Measurements from ENCODE around the gene RABL6. TPM values are rescaled to one million over a fixed set of nuclear protein-coding genes. Genes with fewer than 3 reads are reported as not detected.

Gene RABL6
- total and polyA plus RNA-seq, 2 of the 4 experiments (the other 2 are of a cell fraction), result 37.1 to 47.5 TPM

GRCh38 chr9:136777359-136777758 is 30.4 kb upstream of the RABL6 start:
- Histone ChIP-seq H2AFZ (replicated peaks; ENCODE audit: low read length, poor library complexity) (no peak overlapping the region), H4K91ac (ENCODE audit: insufficient read depth, low read depth, low read length) (no peak overlapping the region), H3K4me1 (ENCODE audit: control insufficient read depth, insufficient read depth, low read length) (no peaks in the 10 kb centered on the region), H3K4me2 (ENCODE audit: low read depth, low read length) (no peak overlapping the region), H3K36me3 (ENCODE audit: control insufficient read depth, insufficient read depth, low read length) (no peaks in the 10 kb centered on the region), H3K23ac (ENCODE audit: low read depth, low read length) (no peak overlapping the region), H4K20me1 (ENCODE audit: insufficient read depth, low read length) (no peaks in the 10 kb centered on the region), H3K4ac (ENCODE audit: low read depth, low read length) (no peak overlapping the region), H4K5ac (ENCODE audit: low read depth, low read length) (no peak overlapping the region), H3K9ac (ENCODE audit: low read depth, low read length) (no peak overlapping the region), H2AK5ac (ENCODE audit: low read depth, low read length) (no peak overlapping the region), H2BK120ac (ENCODE audit: low read depth, low read length) (no peak overlapping the region), H2AK9ac (replicated peaks; ENCODE audit: low read depth, low read length, poor library complexity) (no peak overlapping the region), H3K79me1 (ENCODE audit: low read depth in 1 of 2, low read length in 2 of 2) (no peaks in the 10 kb centered on the region), H3K18ac (ENCODE audit: low read depth, low read length) (no peak overlapping the region), H3K4me3 (ENCODE audit: insufficient read depth, low read depth, low read length) (no peak overlapping the region), H3K56ac (ENCODE audit: extremely low read depth, insufficient read depth, low read length) (no peak overlapping the region), H3K9me1 (ENCODE audit: insufficient read depth, low read length) (no peaks in the 10 kb centered on the region), H3K14ac (replicated peaks; ENCODE audit: low read depth, low read length) (no peak overlapping the region), H3K9me3 (ENCODE audit: control insufficient read depth, insufficient read depth, low read length) (peaks cover 9% of the 10 kb centered on the region), H2BK5ac (ENCODE audit: low read depth, low read length, poor library complexity, severe bottlenecking) (no peak overlapping the region), H4K8ac (ENCODE audit: low read depth in 2 of 2, low read length in 2 of 2) (no peak overlapping the region), H3K27ac (ENCODE audit: insufficient read depth, low read length) (no peak overlapping the region), H2BK20ac (ENCODE audit: low read depth, low read length) (no peak overlapping the region), H2BK15ac (ENCODE audit: low read depth, low read length) (no peak overlapping the region), H3K27me3 (ENCODE audit: control insufficient read depth, insufficient read depth, low read length) (peaks cover 46% of the 10 kb centered on the region)
- ChIA-PET CTCF (interaction anchor here (1.1 to 1.3 kb wide), 2 partner anchors 17 to 269 kb away, joined by 3 to 7 read pairs; partner anchors contain the start of gene NPDC1), POLR2A (ENCODE audit: unreplicated experiment) (interaction anchor here (0.5 kb wide), 1 partner anchor 9 kb away, joined by 3 read pairs; no protein-coding TSS in a partner anchor)
- DNase-seq (no peak), ATAC-seq (ENCODE audit: low read depth) (no peak)
- BruUV-seq (replicated peaks), result no TSS peak
- intact Hi-C loops (cut with micrococcal nuclease), result no loop called here
- dilution Hi-C loops (cut with HindIII; ENCODE audit: low sequenced_read_pairs, unreplicated experiment), result no loop called here
- WGBS, 2 experiments (ENCODE audit: extremely low coverage in 2 of 2, insufficient read length in 1 of 2), result 77% methylated on average over 12 of the region's 14 CpGs; no CpG with 5 or more reads in 1 of the 2 experiments
- in situ Hi-C loops (cut with MboI; ENCODE audit: low sequenced_read_pairs), result no loop called here
- no peak for TF ChIP-seq MXI1 (IDR thresholded peaks at IDR 0.05; ENCODE audit: borderline replicate concordance, low read depth, low read length)

Data from IMR-90 (cell line).